SK-N-SH treated with all-trans-retinoic acid at 6 μM for 48 hours (cell line): ENCODE results near the gene MYO3B.
A peak's percentile ranks its signal among the peaks of the same experiment; 100 is the strongest.

Source experiments
- ATAC-seq: fragments of 200-7000 bp; cut with Tn5 transposase; 3 replicates; pipeline ENCODE4 v1.9.1; 2020; ENCODE audit warnings: mild to moderate bottlenecking, moderate library complexity
- ARNTL ChIP-seq: fragments of 450-650 bp; formaldehyde crosslinking; IDR thresholded peaks from 2 replicates; pipeline ENCODE4 v1.5.0; 2020; ENCODE audit warnings: low read depth, mild to moderate bottlenecking, moderate library complexity, borderline replicate concordance
- BACH2 ChIP-seq: fragments of 250-450 bp; sonication (Bioruptor Pico); IDR thresholded peaks from 2 replicates; pipeline ENCODE4 v1.9.0; 2021; ENCODE audit warnings: mild to moderate bottlenecking, borderline replicate concordance
- CSDC2 ChIP-seq: fragments of 250-450 bp; sonication (Bioruptor Pico); IDR thresholded peaks from 2 replicates; pipeline ENCODE4 v1.5.0; 2020; ENCODE audit warnings: mild to moderate bottlenecking, moderate library complexity
- ESRRG ChIP-seq: fragments of 250-450 bp; sonication (Bioruptor Pico); IDR thresholded peaks from 2 replicates; pipeline ENCODE4 v1.6.1; 2021; ENCODE audit warnings: mild to moderate bottlenecking
- GLIS3 ChIP-seq: fragments of 250-450 bp; sonication (Bioruptor Pico); IDR thresholded peaks from 2 replicates; pipeline ENCODE4 v1.5.0; 2020; ENCODE audit warnings: mild to moderate bottlenecking, moderate library complexity
- ISL1 ChIP-seq: fragments of 250-450 bp; sonication (Bioruptor Pico); IDR thresholded peaks from 2 replicates; pipeline ENCODE4 v2.1.2; 2022; ENCODE audit warnings: mild to moderate bottlenecking, moderate library complexity
- OSR1 ChIP-seq: fragments of 250-450 bp; sonication (Bioruptor Pico); IDR thresholded peaks from 2 replicates; pipeline ENCODE4 v1.8.0; 2022; ENCODE audit warnings: moderate library complexity, mild to moderate bottlenecking, inconsistent platforms
- PPARA ChIP-seq: fragments of 250-450 bp; sonication (Bioruptor Pico); IDR thresholded peaks from 2 replicates; pipeline ENCODE4 v1.5.0; 2020; ENCODE audit warnings: mild to moderate bottlenecking, borderline replicate concordance
- RARB ChIP-seq: fragments of 250-450 bp; sonication (Bioruptor Pico); IDR thresholded peaks from 2 replicates; pipeline ENCODE4 v1.8.0; 2021; ENCODE audit warnings: mild to moderate bottlenecking, moderate library complexity
- SNAI2 ChIP-seq: fragments of 250-450 bp; sonication (Bioruptor Pico); IDR thresholded peaks from 2 replicates; pipeline ENCODE4 v1.5.0; 2020; ENCODE audit warnings: mild to moderate bottlenecking, moderate library complexity
- TCF4 ChIP-seq: fragments of 250-450 bp; sonication (Bioruptor Pico); IDR thresholded peaks from 2 replicates; pipeline ENCODE4 v1.8.0; 2021; ENCODE audit warnings: mild to moderate bottlenecking, moderate library complexity, borderline replicate concordance
- TOX ChIP-seq: fragments of 250-450 bp; sonication (Bioruptor Pico); IDR thresholded peaks from 2 replicates; pipeline ENCODE4 v1.8.0; 2021; ENCODE audit warnings: mild to moderate bottlenecking, moderate library complexity, borderline replicate concordance
- ZFP3 ChIP-seq: fragments of 250-450 bp; sonication (Bioruptor Pico); IDR thresholded peaks from 2 replicates; pipeline ENCODE4 v1.5.0; 2020; ENCODE audit warnings: mild to moderate bottlenecking, moderate library complexity
- ZNF565 ChIP-seq: fragments of 450-650 bp; formaldehyde crosslinking; conservative IDR thresholded peaks from 2 replicates; pipeline ENCODE4 v1.5.0; 2020; ENCODE audit warnings: low read depth, mild to moderate bottlenecking, moderate library complexity
- ZNF70 ChIP-seq: fragments of 450-650 bp; formaldehyde crosslinking; IDR thresholded peaks from 2 replicates; pipeline ENCODE4 v1.5.0; 2020; ENCODE audit warnings: mild to moderate bottlenecking, moderate library complexity
- ZNF8 ChIP-seq: fragments of 450-650 bp; formaldehyde crosslinking; IDR thresholded peaks from 2 replicates; pipeline ENCODE4 v1.5.0; 2020; ENCODE audit warnings: mild to moderate bottlenecking, moderate library complexity
- TF ChIP-seq, protein P1 (sequence below): fragments of 250-450 bp; sonication (Bioruptor Pico); IDR thresholded peaks from 2 replicates; pipeline ENCODE4 v1.5.1; 2020; ENCODE audit warnings: low read depth, mild to moderate bottlenecking, moderate library complexity
- TF ChIP-seq, protein P2 (sequence below): fragments of 250-450 bp; sonication (Bioruptor Pico); IDR thresholded peaks from 2 replicates; pipeline ENCODE4 v1.5.1; 2021; ENCODE audit warnings: mild to moderate bottlenecking, moderate library complexity
- TF ChIP-seq, protein P3 (sequence below): fragments of 250-450 bp; sonication (Bioruptor Pico); IDR thresholded peaks from 2 replicates; pipeline ENCODE4 v1.8.0; 2021; ENCODE audit warnings: low read depth, mild to moderate bottlenecking, moderate library complexity, borderline replicate concordance
- TF ChIP-seq, protein P4 (sequence below): fragments of 250-450 bp; sonication (Bioruptor Pico); IDR thresholded peaks from 2 replicates; pipeline ENCODE4 v1.5.0; 2020; ENCODE audit warnings: mild to moderate bottlenecking, moderate library complexity
- TF ChIP-seq, protein P5 (sequence below): fragments of 250-450 bp; sonication (Bioruptor Pico); IDR thresholded peaks from 2 replicates; pipeline ENCODE4 v1.8.0; 2020; ENCODE audit warnings: mild to moderate bottlenecking, moderate library complexity, borderline replicate concordance

The MYO3B gene

DNA sequence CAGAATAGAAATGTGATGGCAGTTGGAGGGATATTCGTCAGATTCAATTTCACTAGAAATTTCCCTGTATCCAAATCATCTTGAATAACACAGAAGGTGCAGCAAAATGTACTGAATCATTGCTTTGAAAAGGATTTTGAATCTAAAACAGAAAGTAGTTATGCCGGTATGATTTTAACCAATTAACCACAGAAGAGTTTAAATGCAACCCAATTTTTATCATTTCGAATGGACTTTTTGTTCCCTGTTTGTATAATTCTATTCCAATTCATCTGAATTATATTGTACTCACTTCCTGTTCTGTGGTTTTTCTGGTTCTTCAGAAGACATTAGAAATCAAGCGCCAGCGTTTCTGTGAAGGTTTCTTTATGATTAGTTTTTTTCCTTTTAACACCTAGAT lies 190.4 kb downstream of the MYO3B start:
- no peak for TF ChIP-seq SNAI2 (CRISPR knock-in tag)
- no peak for ATAC-seq

DNA sequence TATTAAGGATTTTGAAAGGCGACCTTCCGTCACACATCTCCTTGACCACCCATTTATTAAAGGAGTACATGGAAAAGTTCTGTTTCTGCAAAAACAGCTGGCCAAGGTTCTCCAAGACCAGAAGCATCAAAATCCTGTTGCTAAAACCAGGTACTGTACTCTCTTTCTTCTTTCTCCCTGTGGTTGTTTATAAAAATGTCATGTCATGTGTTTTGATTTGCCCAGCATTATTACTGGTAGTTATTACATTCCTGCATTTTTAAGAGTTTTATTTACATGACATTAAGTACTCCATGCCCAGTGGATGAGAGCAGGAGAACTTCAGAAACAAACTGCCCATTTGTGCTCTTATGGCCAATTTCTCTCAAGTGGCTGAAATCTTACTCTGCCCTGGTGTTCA lies 191.3 kb downstream of the MYO3B start:
- TF ChIP-seq ARNTL (CRISPR knock-in tag) (no peak), ZNF565 (CRISPR knock-in tag) (no peak), TCF4 (no peak), PPARA (CRISPR knock-in tag) (no peak), ZFP3 (no peak), BACH2 (CRISPR knock-in tag) (no peak), RARB (CRISPR knock-in tag) (no peak), ZNF70 (CRISPR knock-in tag) (no peak), SNAI2 (CRISPR knock-in tag) (no peak), ESRRG (CRISPR knock-in tag) (no peak), ISL1 (no peak), CSDC2 (CRISPR knock-in tag) (no peak), ZNF8 (CRISPR knock-in tag) (no peak), GLIS3 (CRISPR knock-in tag) (no peak), TOX (CRISPR knock-in tag) (no peak)
- TF ChIP-seq, protein P1, sequence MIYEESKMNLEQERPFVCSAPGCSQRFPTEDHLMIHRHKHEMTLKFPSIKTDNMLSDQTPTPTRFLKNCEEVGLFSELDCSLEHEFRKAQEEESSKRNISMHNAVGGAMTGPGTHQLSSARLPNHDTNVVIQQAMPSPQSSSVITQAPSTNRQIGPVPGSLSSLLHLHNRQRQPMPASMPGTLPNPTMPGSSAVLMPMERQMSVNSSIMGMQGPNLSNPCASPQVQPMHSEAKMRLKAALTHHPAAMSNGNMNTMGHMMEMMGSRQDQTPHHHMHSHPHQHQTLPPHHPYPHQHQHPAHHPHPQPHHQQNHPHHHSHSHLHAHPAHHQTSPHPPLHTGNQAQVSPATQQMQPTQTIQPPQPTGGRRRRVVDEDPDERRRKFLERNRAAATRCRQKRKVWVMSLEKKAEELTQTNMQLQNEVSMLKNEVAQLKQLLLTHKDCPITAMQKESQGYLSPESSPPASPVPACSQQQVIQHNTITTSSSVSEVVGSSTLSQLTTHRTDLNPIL (CRISPR knock-in tag) = no peak
- TF ChIP-seq, protein P2, sequence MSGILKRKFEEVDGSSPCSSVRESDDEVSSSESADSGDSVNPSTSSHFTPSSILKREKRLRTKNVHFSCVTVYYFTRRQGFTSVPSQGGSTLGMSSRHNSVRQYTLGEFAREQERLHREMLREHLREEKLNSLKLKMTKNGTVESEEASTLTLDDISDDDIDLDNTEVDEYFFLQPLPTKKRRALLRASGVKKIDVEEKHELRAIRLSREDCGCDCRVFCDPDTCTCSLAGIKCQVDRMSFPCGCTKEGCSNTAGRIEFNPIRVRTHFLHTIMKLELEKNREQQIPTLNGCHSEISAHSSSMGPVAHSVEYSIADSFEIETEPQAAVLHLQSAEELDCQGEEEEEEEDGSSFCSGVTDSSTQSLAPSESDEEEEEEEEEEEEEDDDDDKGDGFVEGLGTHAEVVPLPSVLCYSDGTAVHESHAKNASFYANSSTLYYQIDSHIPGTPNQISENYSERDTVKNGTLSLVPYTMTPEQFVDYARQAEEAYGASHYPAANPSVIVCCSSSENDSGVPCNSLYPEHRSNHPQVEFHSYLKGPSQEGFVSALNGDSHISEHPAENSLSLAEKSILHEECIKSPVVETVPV (CRISPR knock-in tag) = no peak
- TF ChIP-seq, protein P3, sequence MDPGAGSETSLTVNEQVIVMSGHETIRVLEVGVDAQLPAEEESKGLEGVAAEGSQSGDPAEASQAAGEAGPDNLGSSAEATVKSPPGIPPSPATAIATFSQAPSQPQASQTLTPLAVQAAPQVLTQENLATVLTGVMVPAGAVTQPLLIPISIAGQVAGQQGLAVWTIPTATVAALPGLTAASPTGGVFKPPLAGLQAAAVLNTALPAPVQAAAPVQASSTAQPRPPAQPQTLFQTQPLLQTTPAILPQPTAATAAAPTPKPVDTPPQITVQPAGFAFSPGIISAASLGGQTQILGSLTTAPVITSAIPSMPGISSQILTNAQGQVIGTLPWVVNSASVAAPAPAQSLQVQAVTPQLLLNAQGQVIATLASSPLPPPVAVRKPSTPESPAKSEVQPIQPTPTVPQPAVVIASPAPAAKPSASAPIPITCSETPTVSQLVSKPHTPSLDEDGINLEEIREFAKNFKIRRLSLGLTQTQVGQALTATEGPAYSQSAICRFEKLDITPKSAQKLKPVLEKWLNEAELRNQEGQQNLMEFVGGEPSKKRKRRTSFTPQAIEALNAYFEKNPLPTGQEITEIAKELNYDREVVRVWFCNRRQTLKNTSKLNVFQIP (CRISPR knock-in tag) = no peak
- TF ChIP-seq, protein P4, sequence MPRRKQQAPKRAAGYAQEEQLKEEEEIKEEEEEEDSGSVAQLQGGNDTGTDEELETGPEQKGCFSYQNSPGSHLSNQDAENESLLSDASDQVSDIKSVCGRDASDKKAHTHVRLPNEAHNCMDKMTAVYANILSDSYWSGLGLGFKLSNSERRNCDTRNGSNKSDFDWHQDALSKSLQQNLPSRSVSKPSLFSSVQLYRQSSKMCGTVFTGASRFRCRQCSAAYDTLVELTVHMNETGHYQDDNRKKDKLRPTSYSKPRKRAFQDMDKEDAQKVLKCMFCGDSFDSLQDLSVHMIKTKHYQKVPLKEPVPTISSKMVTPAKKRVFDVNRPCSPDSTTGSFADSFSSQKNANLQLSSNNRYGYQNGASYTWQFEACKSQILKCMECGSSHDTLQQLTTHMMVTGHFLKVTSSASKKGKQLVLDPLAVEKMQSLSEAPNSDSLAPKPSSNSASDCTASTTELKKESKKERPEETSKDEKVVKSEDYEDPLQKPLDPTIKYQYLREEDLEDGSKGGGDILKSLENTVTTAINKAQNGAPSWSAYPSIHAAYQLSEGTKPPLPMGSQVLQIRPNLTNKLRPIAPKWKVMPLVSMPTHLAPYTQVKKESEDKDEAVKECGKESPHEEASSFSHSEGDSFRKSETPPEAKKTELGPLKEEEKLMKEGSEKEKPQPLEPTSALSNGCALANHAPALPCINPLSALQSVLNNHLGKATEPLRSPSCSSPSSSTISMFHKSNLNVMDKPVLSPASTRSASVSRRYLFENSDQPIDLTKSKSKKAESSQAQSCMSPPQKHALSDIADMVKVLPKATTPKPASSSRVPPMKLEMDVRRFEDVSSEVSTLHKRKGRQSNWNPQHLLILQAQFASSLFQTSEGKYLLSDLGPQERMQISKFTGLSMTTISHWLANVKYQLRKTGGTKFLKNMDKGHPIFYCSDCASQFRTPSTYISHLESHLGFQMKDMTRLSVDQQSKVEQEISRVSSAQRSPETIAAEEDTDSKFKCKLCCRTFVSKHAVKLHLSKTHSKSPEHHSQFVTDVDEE (CRISPR knock-in tag) = no peak
- TF ChIP-seq, protein P5, sequence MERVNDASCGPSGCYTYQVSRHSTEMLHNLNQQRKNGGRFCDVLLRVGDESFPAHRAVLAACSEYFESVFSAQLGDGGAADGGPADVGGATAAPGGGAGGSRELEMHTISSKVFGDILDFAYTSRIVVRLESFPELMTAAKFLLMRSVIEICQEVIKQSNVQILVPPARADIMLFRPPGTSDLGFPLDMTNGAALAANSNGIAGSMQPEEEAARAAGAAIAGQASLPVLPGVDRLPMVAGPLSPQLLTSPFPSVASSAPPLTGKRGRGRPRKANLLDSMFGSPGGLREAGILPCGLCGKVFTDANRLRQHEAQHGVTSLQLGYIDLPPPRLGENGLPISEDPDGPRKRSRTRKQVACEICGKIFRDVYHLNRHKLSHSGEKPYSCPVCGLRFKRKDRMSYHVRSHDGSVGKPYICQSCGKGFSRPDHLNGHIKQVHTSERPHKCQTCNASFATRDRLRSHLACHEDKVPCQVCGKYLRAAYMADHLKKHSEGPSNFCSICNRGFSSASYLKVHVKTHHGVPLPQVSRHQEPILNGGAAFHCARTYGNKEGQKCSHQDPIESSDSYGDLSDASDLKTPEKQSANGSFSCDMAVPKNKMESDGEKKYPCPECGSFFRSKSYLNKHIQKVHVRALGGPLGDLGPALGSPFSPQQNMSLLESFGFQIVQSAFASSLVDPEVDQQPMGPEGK = no peak

DNA sequence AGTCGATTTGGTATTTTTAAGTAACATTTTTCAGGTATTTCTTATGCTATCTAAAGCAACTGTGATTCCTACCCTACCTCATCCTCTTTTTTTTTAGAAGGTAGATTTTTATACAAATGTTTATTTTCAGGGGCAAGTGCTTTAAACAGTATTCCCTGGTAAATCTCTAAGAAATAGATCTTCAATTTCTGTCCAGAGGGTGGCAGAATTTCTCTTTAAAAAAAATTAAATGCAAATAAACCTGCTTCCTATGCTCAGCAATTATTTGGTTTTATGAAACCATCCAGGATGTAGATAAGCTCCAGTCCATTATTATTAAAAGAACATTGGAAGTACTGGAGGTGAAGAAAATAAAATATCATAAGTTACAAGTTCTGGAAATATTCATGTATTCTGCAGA lies 191.9 kb downstream of the MYO3B start:
- peak; percentile 57; the same call in 2 of the 3 replicates for ATAC-seq
- TF ChIP-seq SNAI2 (CRISPR knock-in tag) (no peak), TCF4 (no peak), PPARA (CRISPR knock-in tag) (no peak), ZNF565 (CRISPR knock-in tag) (no peak), ISL1 (no peak), OSR1 (CRISPR knock-in tag) (no peak), TOX (CRISPR knock-in tag) (no peak), BACH2 (CRISPR knock-in tag) (no peak), CSDC2 (CRISPR knock-in tag) (no peak), ARNTL (CRISPR knock-in tag) (no peak), RARB (CRISPR knock-in tag) (no peak)
- TF ChIP-seq, protein P4 (CRISPR knock-in tag) = no peak
- TF ChIP-seq, protein P1 (CRISPR knock-in tag) = no peak
- TF ChIP-seq, protein P3 (CRISPR knock-in tag) = no peak

More for the DNA sequence above, 191.3 kb downstream of the MYO3B start:
- ATAC-seq = no peak
